ENCODE data around the gene PRM3. TPM values are rescaled to one million over a fixed set of nuclear protein-coding genes. Genes with fewer than 3 reads are reported as not detected.

Gene PRM3
- total and polyA plus RNA-seq, 12 donors: not detected

- Histone ChIP-seq H3K4me3 (no peak overlapping the region), H3K27me3 (no peaks in the 10 kb centered on the region), H3K27ac (no peak overlapping the region), H3K4me1 (replicated peaks in 1 of 2) (no peaks in the 10 kb centered on the region), H3K36me3 (replicated peaks in 1 of 2) (no peaks in the 10 kb centered on the region), H3K9me3 (replicated peaks in 1 of 3) (no peaks in the 10 kb centered on the region)
- intact Hi-C loops (cut with DNase I): no loop called here
- no peak for DNase-seq
- no peak for TF ChIP-seq CTCF (IDR thresholded peaks at IDR 0.05)
- TF ChIP-seq POLR2A (IDR thresholded peaks at IDR 0.05): no peak
- 84 to 88% (median 85%) methylated on average over 7 of the region's 7 CpGs for WGBS, 4 donors
Measured at GRCh38 chr16:11278681-11279628, 5.5 kb upstream of the PRM3 start.

- WGBS, 4 donors: 87 to 91% (median 90%) methylated on average over 12 of the region's 12 CpGs
- intact Hi-C loops (cut with DNase I): no loop called here
- Histone ChIP-seq H3K4me3 (no peak overlapping the region), H3K9me3 (replicated peaks in 1 of 3) (no peaks in the 10 kb centered on the region), H3K36me3 (replicated peaks in 1 of 2) (no peaks in the 10 kb centered on the region), H3K4me1 (replicated peaks in 1 of 2) (no peaks in the 10 kb centered on the region), H3K27me3 (no peaks in the 10 kb centered on the region), H3K27ac (no peak overlapping the region)
- DNase-seq: no peak
- no peak for TF ChIP-seq CTCF (IDR thresholded peaks at IDR 0.05)
- no peak for TF ChIP-seq POLR2A (IDR thresholded peaks at IDR 0.05)
Measured at GRCh38 chr16:11277607-11278337, 4.3 kb upstream of the PRM3 start.

- no peak overlapping the region for H3K27ac ChIP-seq
Measured at GRCh38 chr16:11276896-11277593, 3.6 kb upstream of the PRM3 start.

More at GRCh38 chr16:11276896-11277593, 3.6 kb upstream of the PRM3 start:
- Histone ChIP-seq H3K4me1 (replicated peaks in 1 of 2) (no peaks in the 10 kb centered on the region), H3K4me3 (no peak overlapping the region), H3K9me3 (replicated peaks in 1 of 3) (no peaks in the 10 kb centered on the region), H3K27me3 (no peaks in the 10 kb centered on the region), H3K36me3 (replicated peaks in 1 of 2) (no peaks in the 10 kb centered on the region)
- 52 to 66% (median 60%) methylated on average over 11 of the region's 11 CpGs for WGBS, 4 donors
- TF ChIP-seq CTCF (IDR thresholded peaks at IDR 0.05) (no peak), POLR2A (IDR thresholded peaks at IDR 0.05) (no peak)
- intact Hi-C loops (cut with DNase I): no loop called here
- peak in 6 of 7 donors; percentile 35 to 67 (median 46) for DNase-seq

Measured in adrenal gland (tissue), 12 donors.